ENCODE measurements around the gene TAS2R43.
"Not testable (repeated sequence)": the region's sequence is repeated elsewhere in the genome, so short reads cannot be mapped to it uniquely, and the experiment has no call there.

Gene TAS2R43

GRCh38 chr12:11092128-11092527 lies at the start of gene TAS2R43:
Gene TAS2R43 (minus strand): TSS chr12:11092313. CDS start chr12:11092229, 84 bp downstream.
- Histone ChIP-seq H3K9ac (ENCODE audit: low read length) (no peak within 1 kb of the TSS), H3K27ac (ENCODE audit: low read depth, low read length) (no peak within 1 kb of the TSS), H3K4me3 (ENCODE audit: low read depth, low read length) (no peak within 1 kb of the TSS), H3K9me3 (ENCODE audit: control insufficient read depth, insufficient read depth, low read depth, low read length) (no peaks in the 10 kb centered on the region), H3K36me3 (ENCODE audit: control insufficient read depth, insufficient read depth, low read length) (no peaks in the 10 kb centered on the region), H3K4me1 (ENCODE audit: control insufficient read depth, insufficient read depth, low read length) (no peaks in the 10 kb centered on the region), H3K27me3 (ENCODE audit: control insufficient read depth, insufficient read depth, low read length) (no peaks in the 10 kb centered on the region)

- Histone ChIP-seq H3K27ac (ENCODE audit: low read depth, low read length) (no peak overlapping the region), H3K4me1 (ENCODE audit: control insufficient read depth, insufficient read depth, low read length) (no peaks in the 10 kb centered on the region), H3K9ac (ENCODE audit: low read length) (no peak overlapping the region), H3K27me3 (ENCODE audit: control insufficient read depth, insufficient read depth, low read length) (no peaks in the 10 kb centered on the region), H3K36me3 (ENCODE audit: control insufficient read depth, insufficient read depth, low read length) (peaks cover 4% of the 10 kb centered on the region; the same call in 1 of the 2 replicates), H3K9me3 (ENCODE audit: control insufficient read depth, insufficient read depth, low read depth, low read length) (no peaks in the 10 kb centered on the region), H3K4me3 (ENCODE audit: low read depth, low read length) (no peak overlapping the region)
Measured at GRCh38 chr12:11136075-11136474, 44.0 kb upstream of the TAS2R43 start.

GRCh38 chr12:11134305-11134704 lies 42.2 kb upstream of the TAS2R43 start, which contains the start of gene TAS2R30:
Gene TAS2R30 (minus strand): TSS chr12:11134644. CDS start chr12:11134244, 400 bp downstream.
- no peaks in the 10 kb centered on the region for H3K27me3 ChIP-seq (ENCODE audit: control insufficient read depth, insufficient read depth, low read length)
- no peaks in the 10 kb centered on the region for H3K4me1 ChIP-seq (ENCODE audit: control insufficient read depth, insufficient read depth, low read length)
- no peak within 1 kb of the TSS for H3K27ac ChIP-seq (ENCODE audit: low read depth, low read length)
- no peaks in the 10 kb centered on the region for H3K9me3 ChIP-seq (ENCODE audit: control insufficient read depth, insufficient read depth, low read depth, low read length)
- no peaks in the 10 kb centered on the region for H3K36me3 ChIP-seq (ENCODE audit: control insufficient read depth, insufficient read depth, low read length)
- no peak within 1 kb of the TSS for H3K4me3 ChIP-seq (ENCODE audit: low read depth, low read length)
- H3K9ac ChIP-seq (ENCODE audit: low read length), result no peak within 1 kb of the TSS

- Histone ChIP-seq H3K9me3 (ENCODE audit: control insufficient read depth, insufficient read depth, low read depth, low read length) (no peaks in the 10 kb centered on the region), H3K27ac (ENCODE audit: low read depth, low read length) (no peak overlapping the region), H3K36me3 (ENCODE audit: control insufficient read depth, insufficient read depth, low read length) (peaks cover 3% of the 10 kb centered on the region; the same call in 1 of the 2 replicates), H3K27me3 (ENCODE audit: control insufficient read depth, insufficient read depth, low read length) (no peaks in the 10 kb centered on the region), H3K4me1 (ENCODE audit: control insufficient read depth, insufficient read depth, low read length) (no peaks in the 10 kb centered on the region), H3K4me3 (ENCODE audit: low read depth, low read length) (no peak overlapping the region), H3K9ac (ENCODE audit: low read length) (no peak overlapping the region)
Measured at GRCh38 chr12:11133816-11134215, 41.7 kb upstream of the TAS2R43 start.

- Histone ChIP-seq H3K27me3 (ENCODE audit: control insufficient read depth, insufficient read depth, low read length) (no peaks in the 10 kb centered on the region), H3K9ac (ENCODE audit: low read length) (no peak overlapping the region), H3K27ac (ENCODE audit: low read depth, low read length) (no peak overlapping the region), H3K36me3 (ENCODE audit: control insufficient read depth, insufficient read depth, low read length) (peaks cover 3% of the 10 kb centered on the region; the same call in 1 of the 2 replicates), H3K9me3 (ENCODE audit: control insufficient read depth, insufficient read depth, low read depth, low read length) (no peaks in the 10 kb centered on the region), H3K4me3 (ENCODE audit: low read depth, low read length) (no peak overlapping the region), H3K4me1 (ENCODE audit: control insufficient read depth, insufficient read depth, low read length) (no peaks in the 10 kb centered on the region)
Measured at GRCh38 chr12:11133162-11133561, 41.0 kb upstream of the TAS2R43 start.

- H3K36me3 ChIP-seq (ENCODE audit: control insufficient read depth, insufficient read depth, low read length), result peaks cover 7% of the 10 kb centered on the region; the same call in 1 of the 2 replicates
- no peak overlapping the region for H3K9ac ChIP-seq (ENCODE audit: low read length)
- no peak overlapping the region for H3K4me3 ChIP-seq (ENCODE audit: low read depth, low read length)
- H3K27me3 ChIP-seq (ENCODE audit: control insufficient read depth, insufficient read depth, low read length), result no peaks in the 10 kb centered on the region
- no peaks in the 10 kb centered on the region for H3K9me3 ChIP-seq (ENCODE audit: control insufficient read depth, insufficient read depth, low read depth, low read length)
- H3K27ac ChIP-seq (ENCODE audit: low read depth, low read length), result no peak overlapping the region
- no peaks in the 10 kb centered on the region for H3K4me1 ChIP-seq (ENCODE audit: control insufficient read depth, insufficient read depth, low read length)
Measured at GRCh38 chr12:11130999-11131398, 38.9 kb upstream of the TAS2R43 start.

- no peaks in the 10 kb centered on the region for H3K9me3 ChIP-seq (ENCODE audit: control insufficient read depth, insufficient read depth, low read depth, low read length)
- no peak overlapping the region for H3K9ac ChIP-seq (ENCODE audit: low read length)
- no peak overlapping the region for H3K4me3 ChIP-seq (ENCODE audit: low read depth, low read length)
- no peak overlapping the region for H3K27ac ChIP-seq (ENCODE audit: low read depth, low read length)
- peaks cover 7% of the 10 kb centered on the region; the same call in 1 of the 2 replicates for H3K36me3 ChIP-seq (ENCODE audit: control insufficient read depth, insufficient read depth, low read length)
- no peaks in the 10 kb centered on the region for H3K4me1 ChIP-seq (ENCODE audit: control insufficient read depth, insufficient read depth, low read length)
- no peaks in the 10 kb centered on the region for H3K27me3 ChIP-seq (ENCODE audit: control insufficient read depth, insufficient read depth, low read length)
Measured at GRCh38 chr12:11130382-11130781, 38.3 kb upstream of the TAS2R43 start.

GRCh38 chr12:11114130-11114529 lies 22.0 kb upstream of the TAS2R43 start:
- H3K27ac ChIP-seq (ENCODE audit: low read depth, low read length); H3K36me3 ChIP-seq (ENCODE audit: control insufficient read depth, insufficient read depth, low read length); H3K9me3 ChIP-seq (ENCODE audit: control insufficient read depth, insufficient read depth, low read depth, low read length); H3K4me1 ChIP-seq (ENCODE audit: control insufficient read depth, insufficient read depth, low read length); H3K4me3 ChIP-seq (ENCODE audit: low read depth, low read length); H3K9ac ChIP-seq (ENCODE audit: low read length); H3K27me3 ChIP-seq (ENCODE audit: control insufficient read depth, insufficient read depth, low read length): not testable (repeated sequence)

- H3K9me3 ChIP-seq (ENCODE audit: control insufficient read depth, insufficient read depth, low read depth, low read length); H3K27ac ChIP-seq (ENCODE audit: low read depth, low read length); H3K4me3 ChIP-seq (ENCODE audit: low read depth, low read length); H3K4me1 ChIP-seq (ENCODE audit: control insufficient read depth, insufficient read depth, low read length); H3K27me3 ChIP-seq (ENCODE audit: control insufficient read depth, insufficient read depth, low read length); H3K9ac ChIP-seq (ENCODE audit: low read length); H3K36me3 ChIP-seq (ENCODE audit: control insufficient read depth, insufficient read depth, low read length): not testable (repeated sequence)
Measured at GRCh38 chr12:11111213-11111612, 19.1 kb upstream of the TAS2R43 start.

- Histone ChIP-seq H3K27me3 (ENCODE audit: control insufficient read depth, insufficient read depth, low read length) (no peaks in the 10 kb centered on the region), H3K9me3 (ENCODE audit: control insufficient read depth, insufficient read depth, low read depth, low read length) (peaks cover 15% of the 10 kb centered on the region; the same call in 1 of the 2 replicates), H3K36me3 (ENCODE audit: control insufficient read depth, insufficient read depth, low read length) (peaks cover 8% of the 10 kb centered on the region; the same call in 1 of the 2 replicates), H3K4me1 (ENCODE audit: control insufficient read depth, insufficient read depth, low read length) (no peaks in the 10 kb centered on the region), H3K27ac (ENCODE audit: low read depth, low read length) (no peak overlapping the region), H3K4me3 (ENCODE audit: low read depth, low read length) (no peak overlapping the region), H3K9ac (ENCODE audit: low read length) (no peak overlapping the region)
Measured at GRCh38 chr12:11108862-11109261, 16.7 kb upstream of the TAS2R43 start.

GRCh38 chr12:11107719-11108118 lies 15.6 kb upstream of the TAS2R43 start:
- Histone ChIP-seq H3K36me3 (ENCODE audit: control insufficient read depth, insufficient read depth, low read length) (peaks cover 8% of the 10 kb centered on the region; the same call in 1 of the 2 replicates), H3K9ac (ENCODE audit: low read length) (no peak overlapping the region), H3K27ac (ENCODE audit: low read depth, low read length) (no peak overlapping the region), H3K27me3 (ENCODE audit: control insufficient read depth, insufficient read depth, low read length) (no peaks in the 10 kb centered on the region), H3K4me3 (ENCODE audit: low read depth, low read length) (no peak overlapping the region), H3K4me1 (ENCODE audit: control insufficient read depth, insufficient read depth, low read length) (no peaks in the 10 kb centered on the region), H3K9me3 (ENCODE audit: control insufficient read depth, insufficient read depth, low read depth, low read length) (peaks cover 10% of the 10 kb centered on the region; the same call in 1 of the 2 replicates)

Data from HUES6 (cell line).